ENCODE measurements around the gene UNC13C.

DNA sequence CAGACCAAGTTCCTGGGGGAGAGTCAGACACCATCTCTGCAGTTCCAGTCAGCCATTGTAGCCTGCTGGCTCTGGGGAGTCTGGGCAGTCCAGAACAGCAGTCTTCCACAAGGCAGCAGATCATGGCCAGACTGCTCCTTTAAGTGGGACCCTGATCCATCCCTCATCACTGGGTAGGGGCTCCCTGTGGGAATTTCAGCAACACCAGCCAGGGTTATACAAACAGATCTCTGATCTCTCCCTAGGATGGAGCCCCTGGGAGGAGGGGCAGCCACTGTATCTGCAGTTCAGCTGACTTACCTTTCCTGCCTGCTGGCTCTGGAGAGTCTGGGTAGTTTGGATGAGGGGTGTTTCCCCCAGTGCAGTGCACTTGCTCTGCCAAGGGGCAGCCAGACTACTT is 42.1 kb upstream of the UNC13C start:
- TF ChIP-seq POLR2A (IDR thresholded peaks at IDR 0.05; ENCODE audit: low read depth, low read length) (no peak), TAF1 (IDR thresholded peaks at IDR 0.05; ENCODE audit: borderline replicate concordance, low read depth, low read length) (no peak), POLR2AphosphoS5 (IDR thresholded peaks at IDR 0.05; ENCODE audit: low read depth, low read length) (no peak)

Data from GM12892 (cell line).